Rectal smooth muscle tissue (tissue), 1 donor: Measurements from ENCODE around the gene POMT2.
"Not testable (repeated sequence)": the region's sequence is repeated elsewhere in the genome, so short reads cannot be mapped to it uniquely, and the experiment has no call there.

Source experiments
- H3K27ac ChIP-seq: one replicate; pipeline ENCODE4 v1.7.0; 2013; ENCODE audit warnings: low read depth, low read length, inconsistent platforms
- H3K27me3 ChIP-seq: one replicate; pipeline ENCODE4 v1.7.0; 2013; ENCODE audit warnings: low read length; ENCODE audit not compliant: control insufficient read depth, insufficient read depth
- H3K36me3 ChIP-seq: one replicate; pipeline ENCODE4 v1.7.0; 2013; ENCODE audit warnings: low read length; ENCODE audit not compliant: control insufficient read depth, insufficient read depth
- H3K4me1 ChIP-seq: one replicate; pipeline ENCODE4 v1.7.0; 2013; ENCODE audit warnings: low read length; ENCODE audit not compliant: control insufficient read depth, insufficient read depth
- H3K4me3 ChIP-seq: one replicate; pipeline ENCODE4 v1.7.0; 2013; ENCODE audit warnings: low read length
- H3K9ac ChIP-seq: one replicate; pipeline ENCODE4 v1.7.0; 2013; ENCODE audit warnings: low read length

The POMT2 gene

GRCh38 chr14:77322250-77322902, 1.7 kb upstream of the POMT2 start:
- H3K4me1 ChIP-seq: peaks cover 9% of the 10 kb centered on the region
- peak overlapping the region; percentile 43 for H3K9ac ChIP-seq
- no peaks in the 10 kb centered on the region for H3K36me3 ChIP-seq
- no peaks in the 10 kb centered on the region for H3K27me3 ChIP-seq
- peak overlapping the region; percentile 99 for H3K27ac ChIP-seq
- H3K4me3 ChIP-seq: peak overlapping the region; percentile 62

- no peak overlapping the region for H3K4me3 ChIP-seq
- no peak overlapping the region for H3K9ac ChIP-seq
- no peak overlapping the region for H3K27ac ChIP-seq
- no peaks in the 10 kb centered on the region for H3K27me3 ChIP-seq
- no peaks in the 10 kb centered on the region for H3K36me3 ChIP-seq
- peaks cover 9% of the 10 kb centered on the region for H3K4me1 ChIP-seq
Observed at GRCh38 chr14:77319422-77319821, 1.3 kb downstream of the POMT2 start.

DNA sequence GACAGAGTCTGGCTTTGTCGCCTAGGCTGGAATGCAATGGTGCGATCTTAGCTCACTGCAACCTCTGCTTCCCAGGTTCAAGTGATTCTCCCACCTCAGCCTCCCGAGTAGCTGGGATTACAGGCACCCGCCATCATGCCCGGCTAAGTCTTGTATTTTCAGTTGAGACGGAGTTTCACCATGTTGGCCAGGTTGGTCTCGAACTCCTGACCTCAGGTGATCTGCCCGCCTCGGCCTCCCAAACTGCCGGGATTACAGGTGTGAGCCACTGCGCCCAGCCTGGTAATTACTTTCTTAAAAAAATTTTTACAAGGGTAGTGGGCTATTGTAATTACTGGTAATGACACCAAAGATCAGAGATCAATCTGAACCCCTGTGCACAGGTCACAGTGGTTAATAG, 1.9 kb downstream of the POMT2 start:
- peaks cover 13% of the 10 kb centered on the region for H3K4me1 ChIP-seq
- not testable (repeated sequence) for H3K27me3 ChIP-seq, H3K36me3 ChIP-seq, H3K9ac ChIP-seq, H3K27ac ChIP-seq, H3K4me3 ChIP-seq

- H3K4me1 ChIP-seq: peaks cover 13% of the 10 kb centered on the region
- H3K4me3 ChIP-seq: no peak overlapping the region
- H3K36me3 ChIP-seq: no peaks in the 10 kb centered on the region
- no peak overlapping the region for H3K9ac ChIP-seq
- no peaks in the 10 kb centered on the region for H3K27me3 ChIP-seq
- no peak overlapping the region for H3K27ac ChIP-seq
Observed at GRCh38 chr14:77318006-77318553, 2.6 kb downstream of the POMT2 start.

DNA sequence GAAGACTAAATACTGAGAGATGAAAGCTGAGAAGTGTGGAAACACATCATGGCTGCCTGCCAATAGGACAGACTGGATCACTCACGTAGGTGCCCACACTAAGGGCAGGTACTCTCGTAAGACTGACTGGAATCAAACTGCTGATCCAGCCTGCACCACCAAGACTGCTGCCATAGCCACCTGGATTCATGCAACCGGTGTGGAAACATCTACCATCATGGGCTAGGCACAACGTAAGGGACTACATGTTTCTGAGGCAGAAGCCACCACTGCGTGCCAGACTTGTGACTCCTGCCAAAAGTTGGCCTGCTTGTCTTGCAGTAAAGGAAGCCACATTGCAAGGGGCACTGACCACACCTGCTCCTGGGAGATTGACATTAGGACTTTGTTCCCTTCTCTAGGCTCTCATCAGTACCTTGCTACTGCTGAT, 3.8 kb downstream of the POMT2 start:
- H3K27ac ChIP-seq: no peak overlapping the region
- no peaks in the 10 kb centered on the region for H3K36me3 ChIP-seq
- peaks cover 7% of the 10 kb centered on the region for H3K4me1 ChIP-seq
- H3K9ac ChIP-seq: no peak overlapping the region
- no peaks in the 10 kb centered on the region for H3K27me3 ChIP-seq
- no peak overlapping the region for H3K4me3 ChIP-seq

DNA sequence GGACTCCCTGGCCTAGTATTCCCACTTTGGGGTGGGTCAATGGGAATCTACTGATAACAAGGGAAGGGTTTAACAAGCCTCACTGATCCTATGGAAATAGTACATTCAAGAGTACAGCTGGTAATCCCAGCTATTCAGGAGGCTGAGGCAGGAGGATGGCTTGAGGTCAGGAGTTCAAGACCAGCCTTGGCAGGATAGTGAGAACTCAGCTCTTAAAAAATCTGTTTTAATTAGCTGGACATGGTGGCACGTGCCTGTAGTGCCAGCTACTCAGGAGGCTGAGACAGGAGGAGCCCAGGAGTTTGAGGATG, 4.5 kb downstream of the POMT2 start:
- Histone ChIP-seq H3K27ac (no peak overlapping the region), H3K36me3 (no peaks in the 10 kb centered on the region), H3K9ac (no peak overlapping the region), H3K4me3 (no peak overlapping the region), H3K4me1 (peaks cover 7% of the 10 kb centered on the region), H3K27me3 (no peaks in the 10 kb centered on the region)

GRCh38 chr14:77314539-77315457, 5.9 kb downstream of the POMT2 start:
- Histone ChIP-seq H3K27ac (no peak overlapping the region), H3K36me3 (no peaks in the 10 kb centered on the region), H3K9ac (no peak overlapping the region), H3K27me3 (no peaks in the 10 kb centered on the region), H3K4me3 (no peak overlapping the region), H3K4me1 (peaks cover 4% of the 10 kb centered on the region)

DNA sequence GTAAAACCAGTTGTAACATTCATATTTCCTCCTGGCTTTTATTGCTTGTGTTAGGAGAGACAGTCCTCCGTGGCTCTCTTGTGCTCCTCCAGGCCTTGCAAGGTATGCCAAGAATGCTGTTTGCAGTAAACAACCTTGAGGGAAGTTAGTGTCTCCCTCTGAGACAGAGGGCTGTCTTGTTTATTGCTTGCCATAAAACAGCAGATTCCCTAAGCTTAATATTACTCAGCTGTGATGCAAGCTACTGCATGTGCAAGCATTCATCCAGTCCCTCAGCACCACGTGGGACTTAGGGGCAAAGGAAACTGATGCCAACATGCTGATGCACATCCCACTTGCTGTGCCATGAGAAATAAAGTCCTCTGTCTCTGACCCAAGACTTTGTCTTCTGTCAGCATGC, 6.6 kb downstream of the POMT2 start:
- Histone ChIP-seq H3K27ac (no peak overlapping the region), H3K27me3 (no peaks in the 10 kb centered on the region), H3K9ac (no peak overlapping the region), H3K4me1 (peaks cover 3% of the 10 kb centered on the region), H3K4me3 (no peak overlapping the region), H3K36me3 (no peaks in the 10 kb centered on the region)

DNA sequence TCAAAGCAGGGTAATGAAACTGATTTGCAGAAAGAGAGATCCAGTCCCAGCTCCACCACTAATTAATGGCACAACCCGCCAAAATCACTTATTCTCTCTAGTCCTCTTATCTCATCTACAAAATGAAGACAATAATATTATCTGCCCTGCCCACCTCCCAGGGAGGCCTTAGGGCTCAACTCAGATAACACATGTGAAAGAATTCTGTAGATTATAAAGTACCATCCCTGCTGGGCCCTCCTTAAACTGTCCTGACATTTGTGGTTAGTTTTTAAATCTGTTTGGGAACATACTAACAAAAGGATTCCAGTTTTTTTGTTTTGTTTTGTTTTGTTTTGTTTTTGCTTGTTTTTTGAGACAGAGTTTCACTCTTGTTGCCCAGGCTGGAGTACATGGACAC, 7.3 kb downstream of the POMT2 start:
- Histone ChIP-seq H3K27ac (no peak overlapping the region), H3K27me3 (no peaks in the 10 kb centered on the region), H3K4me3 (no peak overlapping the region), H3K36me3 (no peaks in the 10 kb centered on the region), H3K9ac (no peak overlapping the region), H3K4me1 (peaks cover 3% of the 10 kb centered on the region)

GRCh38 chr14:77311217-77311616, 9.5 kb downstream of the POMT2 start:
- Histone ChIP-seq H3K4me3 (no peak overlapping the region), H3K4me1 (peaks cover 13% of the 10 kb centered on the region), H3K36me3 (no peaks in the 10 kb centered on the region), H3K27me3 (no peaks in the 10 kb centered on the region), H3K27ac (no peak overlapping the region), H3K9ac (no peak overlapping the region)

GRCh38 chr14:77310026-77310425, 10.7 kb downstream of the POMT2 start:
- Histone ChIP-seq H3K27me3 (no peaks in the 10 kb centered on the region), H3K4me3 (no peak overlapping the region), H3K27ac (no peak overlapping the region), H3K9ac (no peak overlapping the region), H3K36me3 (no peaks in the 10 kb centered on the region), H3K4me1 (peaks cover 13% of the 10 kb centered on the region)

DNA sequence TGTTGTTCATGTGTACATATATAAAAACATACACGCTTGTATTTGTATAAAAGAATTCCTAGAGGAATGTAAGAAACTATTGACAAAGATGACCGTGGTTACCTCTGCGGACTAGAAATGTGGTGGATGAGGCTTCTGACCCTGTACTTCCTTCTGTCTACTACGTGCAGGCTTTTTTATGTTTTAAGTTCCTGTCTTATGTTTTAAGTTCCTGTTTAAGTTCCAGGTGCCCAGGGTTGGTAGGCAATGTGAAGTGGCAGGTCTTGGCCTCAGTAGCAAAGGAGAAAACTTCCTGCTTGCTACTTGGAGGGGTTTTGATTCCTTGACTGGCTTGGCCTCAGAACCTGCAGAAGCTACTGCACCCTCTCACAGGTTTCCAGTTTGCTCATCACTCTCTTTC, 11.6 kb downstream of the POMT2 start:
- Histone ChIP-seq H3K9ac (no peak overlapping the region), H3K27ac (no peak overlapping the region), H3K36me3 (no peaks in the 10 kb centered on the region), H3K4me1 (peaks cover 12% of the 10 kb centered on the region), H3K27me3 (no peaks in the 10 kb centered on the region), H3K4me3 (no peak overlapping the region)
